NCI-H1417 treated with DMSO at 0.1 percent for 48 hours (cell line): Measurements from ENCODE around the gene OR2AT4.
"Not testable (repeated sequence)": the region's sequence is repeated elsewhere in the genome, so short reads cannot be mapped to it uniquely, and the experiment has no call there.

Experiments
- DNase-seq: peaks from one replicate; lab custom pipeline; 2025; lab: John Stamatoyannopoulos, UW

The OR2AT4 gene

DNA sequence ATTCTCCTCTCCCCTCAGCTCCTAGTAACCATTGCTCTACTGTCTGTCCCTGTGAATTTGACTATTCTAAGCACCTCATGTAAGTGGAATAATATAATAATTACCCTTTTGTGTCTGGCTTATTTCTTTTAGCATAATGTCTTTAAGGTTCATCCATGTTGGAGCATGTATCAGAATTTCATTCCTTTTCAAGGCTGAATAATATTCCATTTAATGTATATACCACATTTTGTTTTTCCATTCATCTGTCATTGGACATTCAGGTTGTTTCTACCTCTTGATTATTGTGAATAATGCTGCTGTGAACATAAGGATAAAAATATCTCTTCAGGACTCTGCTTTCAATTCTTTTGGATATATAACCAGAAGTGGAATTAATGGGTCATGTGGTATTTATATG lies 28.1 kb downstream of the OR2AT4 start:
- no peak for DNase-seq

GRCh38 chr11:75066061-75066460 lies 30.6 kb downstream of the OR2AT4 start:
- DNase-seq, result no peak

DNA sequence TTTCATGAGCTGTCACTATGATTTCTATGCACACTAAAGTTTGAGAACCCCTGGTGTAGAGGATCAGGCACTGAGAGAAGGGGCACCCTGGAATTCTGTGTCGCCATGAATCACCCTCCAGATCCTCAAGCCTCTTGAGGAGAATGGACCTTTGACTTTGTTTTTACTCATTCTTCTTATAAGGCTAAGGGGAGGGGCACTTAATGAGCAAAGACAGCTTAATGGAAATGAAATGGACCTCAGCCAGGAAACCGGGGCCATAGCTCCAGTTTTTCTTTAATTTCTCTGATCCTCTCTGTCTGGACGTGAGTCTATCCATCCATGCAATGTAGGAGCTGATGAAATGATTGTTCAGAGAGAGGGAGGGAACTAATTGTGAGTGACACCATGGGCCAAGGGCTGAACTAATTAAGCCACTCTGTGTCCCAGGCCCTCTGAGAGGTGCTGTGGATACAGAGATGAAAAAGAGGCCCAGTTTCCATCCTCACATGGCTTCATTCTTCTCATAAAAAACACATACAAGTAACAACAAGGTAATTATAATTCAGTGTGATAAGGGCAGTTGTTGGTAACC lies 32.8 kb downstream of the OR2AT4 start:
- no peak for DNase-seq

- no peak for DNase-seq
Measured at GRCh38 chr11:75059299-75059698, 37.4 kb downstream of the OR2AT4 start.

DNA sequence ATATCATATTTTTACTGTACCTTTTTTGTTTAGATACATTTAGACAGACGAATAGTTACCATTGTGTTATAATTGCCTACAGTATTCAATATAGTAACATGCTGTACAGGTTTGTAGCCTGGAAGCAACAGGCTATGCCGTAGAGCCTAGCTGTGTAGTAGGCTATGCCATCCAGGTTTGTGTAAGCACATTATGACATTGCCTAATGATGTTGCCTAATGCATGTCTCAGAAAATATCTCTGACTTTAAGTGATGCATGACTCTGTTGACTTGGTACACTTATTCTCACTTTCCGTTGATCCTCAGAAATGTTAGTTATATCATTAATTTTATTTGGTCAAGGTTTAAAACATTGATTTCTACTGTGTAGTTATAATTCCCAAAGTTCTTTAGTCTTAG lies 39.9 kb downstream of the OR2AT4 start:
- no peak for DNase-seq

- DNase-seq, result no peak
Measured at GRCh38 chr11:75055511-75055910, 41.2 kb downstream of the OR2AT4 start.

GRCh38 chr11:75052457-75052856 lies 44.2 kb downstream of the OR2AT4 start:
- DNase-seq, result no peak

DNA sequence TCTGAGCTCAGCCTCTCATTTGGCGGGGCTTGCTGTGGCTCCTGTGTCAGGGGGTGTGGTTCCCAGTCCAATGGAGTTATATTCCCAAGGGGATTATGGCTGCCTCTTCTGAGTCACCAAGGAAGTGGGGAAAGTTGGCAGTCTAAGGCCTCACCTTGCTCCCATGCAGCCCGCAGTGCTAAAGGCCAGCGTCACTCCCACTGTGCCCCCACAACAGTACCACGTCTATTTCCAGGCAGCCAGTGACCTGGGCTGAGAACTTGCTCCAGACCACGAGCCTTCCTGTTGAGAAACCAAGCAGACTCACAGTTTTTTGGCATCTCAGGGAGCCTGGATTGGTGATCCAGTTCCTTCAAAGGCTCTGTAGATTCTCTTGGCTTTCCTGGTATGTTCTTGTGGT lies 45.6 kb downstream of the OR2AT4 start:
- DNase-seq, result no peak

GRCh38 chr11:75050516-75050915 lies 46.2 kb downstream of the OR2AT4 start:
- no peak for DNase-seq

- not testable (repeated sequence) for DNase-seq
Measured at GRCh38 chr11:75049501-75050266, 47.0 kb downstream of the OR2AT4 start.

DNA sequence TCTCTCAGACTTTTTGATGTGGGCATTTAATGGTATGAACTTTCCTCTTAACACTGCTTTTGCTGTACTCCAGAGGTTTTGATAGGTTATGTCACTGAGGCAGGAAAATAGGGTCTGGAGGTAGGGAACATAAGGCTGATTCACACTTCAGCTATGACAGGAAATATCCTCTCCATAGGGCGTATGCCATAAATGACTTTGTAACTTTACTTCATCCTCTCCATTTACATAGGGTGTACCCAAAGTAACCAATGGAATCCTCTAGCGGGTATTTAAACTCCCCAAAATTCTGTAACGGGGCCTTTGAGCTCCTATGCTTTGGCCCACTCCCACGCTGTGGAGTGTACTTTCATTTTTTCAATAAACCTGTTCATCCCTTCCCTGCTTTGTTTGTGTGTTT lies 49.5 kb downstream of the OR2AT4 start:
- no peak for DNase-seq

DNA sequence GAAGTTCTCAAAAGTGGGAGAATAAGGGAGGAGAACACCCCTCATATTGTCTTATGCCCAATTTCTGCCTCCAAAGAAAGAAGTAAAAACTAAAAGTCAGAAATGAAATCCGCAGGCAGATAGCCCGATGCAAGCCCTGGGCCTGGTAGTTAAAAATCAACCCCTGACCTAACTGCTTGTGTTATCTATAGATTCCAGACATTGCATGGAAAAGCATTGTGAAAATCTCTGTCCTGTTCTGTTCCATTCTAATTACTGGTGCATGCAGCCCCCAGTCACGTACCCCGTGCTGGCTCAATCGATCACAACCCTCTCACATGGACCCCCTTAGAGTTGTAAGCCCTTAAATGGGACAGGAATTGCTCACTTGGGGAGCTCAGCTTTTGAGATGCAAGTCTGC lies 50.0 kb downstream of the OR2AT4 start:
- not testable (repeated sequence) for DNase-seq

DNA sequence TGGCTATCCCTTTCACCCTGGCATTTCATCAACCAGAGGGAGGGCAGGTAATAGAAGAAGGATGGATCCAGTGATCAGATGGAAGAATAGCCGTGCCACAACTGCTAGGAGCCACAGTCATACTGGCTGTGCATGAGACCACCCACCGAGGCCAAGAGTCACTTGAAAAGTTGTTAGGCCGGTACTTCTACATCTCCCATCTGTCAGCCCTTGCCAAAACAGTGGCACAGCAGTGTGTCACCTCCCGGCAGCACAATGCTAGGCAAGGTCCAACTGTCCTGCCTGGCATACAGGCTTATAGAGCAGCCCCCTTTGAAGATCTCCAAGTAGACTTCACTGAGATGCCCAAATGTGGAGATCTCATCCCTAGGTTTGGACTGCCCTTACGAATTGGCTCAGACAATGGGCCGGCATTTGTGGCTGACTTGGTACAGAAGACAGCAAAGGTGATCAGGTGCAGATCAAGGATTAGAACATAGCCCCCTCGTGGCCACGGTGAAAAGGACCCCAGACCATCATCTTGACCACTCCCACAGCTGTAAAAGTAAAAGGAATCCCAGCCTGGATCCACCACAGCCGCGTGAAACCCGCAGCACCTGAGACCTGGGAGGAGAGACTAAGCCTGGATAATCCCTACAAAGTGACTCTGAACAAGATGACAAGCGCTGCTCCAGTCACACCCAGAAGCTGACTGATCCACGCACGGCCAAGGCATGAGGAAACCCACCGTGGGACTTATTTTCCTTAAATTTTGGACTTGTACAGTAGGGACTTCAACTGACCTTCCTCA lies 52.1 kb downstream of the OR2AT4 start:
- not testable (repeated sequence) for DNase-seq

DNA sequence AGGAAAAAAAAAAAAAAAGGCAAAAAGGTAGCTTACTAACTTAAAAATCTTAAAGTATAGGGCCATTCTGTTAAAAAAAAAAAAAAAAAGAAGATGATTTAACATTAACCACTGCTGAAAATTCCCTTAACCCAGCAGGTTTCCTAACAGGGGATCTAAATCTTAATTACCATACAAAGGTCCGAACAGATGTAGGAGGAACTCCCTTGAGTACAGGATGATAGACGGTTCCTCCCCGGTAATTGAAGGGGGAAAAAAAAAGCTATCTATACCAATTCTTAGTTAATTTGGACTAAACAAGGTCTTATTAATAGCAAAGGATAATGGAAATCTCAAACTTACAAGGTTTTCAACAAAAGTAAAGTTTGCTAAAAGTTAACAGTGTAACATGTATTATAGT lies 54.9 kb downstream of the OR2AT4 start:
- DNase-seq, result not testable (repeated sequence)

- DNase-seq, result no peak
Measured at GRCh38 chr11:75041263-75041662, 55.4 kb downstream of the OR2AT4 start.

DNA sequence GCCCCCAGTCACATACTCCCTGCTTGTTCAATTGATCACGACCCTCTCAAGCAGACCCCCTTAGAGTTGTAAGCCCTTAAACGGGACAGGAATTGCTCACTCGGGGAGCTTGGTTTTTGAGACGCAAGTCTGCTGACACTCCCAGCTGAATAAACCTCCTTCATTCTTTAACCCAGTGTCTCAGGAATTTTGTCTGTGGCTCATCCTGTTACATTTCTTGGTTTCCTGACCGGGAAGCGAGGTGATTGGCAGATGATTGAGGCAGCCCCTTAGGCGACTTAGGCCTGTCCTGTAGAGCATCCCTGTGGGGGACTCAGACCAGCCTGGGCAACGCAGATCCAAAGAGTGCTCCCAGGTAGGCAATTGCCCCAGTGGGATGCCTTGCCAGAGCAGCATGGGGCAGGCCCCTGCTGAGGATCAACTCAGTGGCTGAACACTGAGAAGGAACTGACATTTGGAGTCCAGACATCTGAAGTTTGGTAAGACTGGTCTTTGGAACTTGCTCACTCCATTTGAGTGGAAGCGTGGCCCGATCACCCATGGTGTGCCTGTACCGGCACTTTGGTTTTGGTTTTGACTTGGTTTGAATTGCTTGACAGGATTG lies 56.4 kb downstream of the OR2AT4 start:
- DNase-seq, result no peak

DNA sequence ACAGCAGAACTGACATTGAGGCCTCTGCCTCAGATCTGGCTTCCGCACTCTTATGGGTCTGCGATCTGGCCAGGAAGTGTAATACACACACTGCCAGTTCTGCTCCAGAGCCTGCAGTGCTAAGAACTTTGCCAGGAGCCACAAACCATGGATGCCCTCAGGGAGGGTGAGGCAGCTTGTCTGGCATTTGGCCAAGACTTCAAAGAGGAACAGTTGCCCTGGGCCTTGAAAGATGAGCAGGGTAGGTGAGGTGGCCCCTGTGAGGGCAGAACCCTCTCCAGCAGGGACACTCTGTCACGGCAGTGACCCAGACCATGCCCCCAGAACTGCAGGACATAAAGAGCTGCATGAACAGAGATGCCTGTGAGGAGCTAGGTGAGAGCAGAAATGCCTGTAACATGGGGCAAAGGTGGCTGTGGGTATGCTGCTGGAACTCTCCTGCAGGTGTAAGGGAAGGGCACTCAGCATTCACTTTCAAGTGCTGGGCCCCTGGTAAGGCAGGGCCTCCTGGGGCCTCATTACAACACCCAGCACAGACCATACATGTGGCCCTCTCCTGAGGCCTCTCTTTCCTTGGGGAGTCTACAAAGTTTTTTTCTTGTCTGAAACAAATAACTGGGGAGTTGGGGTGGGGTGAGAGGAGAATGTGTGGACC lies 60.6 kb downstream of the OR2AT4 start:
- no peak for DNase-seq

- DNase-seq, result no peak
Measured at GRCh38 chr11:75035256-75035655, 61.4 kb downstream of the OR2AT4 start.

GRCh38 chr11:75033916-75034315 lies 62.8 kb downstream of the OR2AT4 start:
- no peak for DNase-seq

DNA sequence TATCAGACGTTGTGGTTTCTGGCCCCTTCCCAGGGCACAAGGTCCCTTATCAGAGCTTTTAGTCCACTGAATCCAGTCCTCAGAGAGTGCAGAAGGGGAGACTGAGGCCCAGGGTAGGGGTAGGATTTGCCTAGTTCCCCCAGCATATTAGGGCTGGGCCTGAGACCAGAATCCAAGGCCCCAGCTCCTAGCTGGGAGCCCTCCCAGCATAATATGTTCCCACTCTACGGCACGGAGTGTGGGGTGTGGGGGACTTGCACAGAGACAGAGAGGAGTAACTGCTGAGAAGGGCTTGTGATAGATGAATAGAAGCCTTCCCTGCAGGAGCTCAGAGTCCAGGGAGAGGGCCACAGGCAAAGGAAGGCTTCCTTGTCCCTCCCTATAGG lies 64.1 kb downstream of the OR2AT4 start:
- no peak for DNase-seq

GRCh38 chr11:75031771-75032549 lies 64.7 kb downstream of the OR2AT4 start:
- no peak for DNase-seq
